ENCODE measurements around the gene RNASET2.
A peak's percentile ranks its signal among the peaks of the same experiment; 100 is the strongest.

Gene RNASET2, protein sequence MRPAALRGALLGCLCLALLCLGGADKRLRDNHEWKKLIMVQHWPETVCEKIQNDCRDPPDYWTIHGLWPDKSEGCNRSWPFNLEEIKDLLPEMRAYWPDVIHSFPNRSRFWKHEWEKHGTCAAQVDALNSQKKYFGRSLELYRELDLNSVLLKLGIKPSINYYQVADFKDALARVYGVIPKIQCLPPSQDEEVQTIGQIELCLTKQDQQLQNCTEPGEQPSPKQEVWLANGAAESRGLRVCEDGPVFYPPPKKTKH

DNA sequence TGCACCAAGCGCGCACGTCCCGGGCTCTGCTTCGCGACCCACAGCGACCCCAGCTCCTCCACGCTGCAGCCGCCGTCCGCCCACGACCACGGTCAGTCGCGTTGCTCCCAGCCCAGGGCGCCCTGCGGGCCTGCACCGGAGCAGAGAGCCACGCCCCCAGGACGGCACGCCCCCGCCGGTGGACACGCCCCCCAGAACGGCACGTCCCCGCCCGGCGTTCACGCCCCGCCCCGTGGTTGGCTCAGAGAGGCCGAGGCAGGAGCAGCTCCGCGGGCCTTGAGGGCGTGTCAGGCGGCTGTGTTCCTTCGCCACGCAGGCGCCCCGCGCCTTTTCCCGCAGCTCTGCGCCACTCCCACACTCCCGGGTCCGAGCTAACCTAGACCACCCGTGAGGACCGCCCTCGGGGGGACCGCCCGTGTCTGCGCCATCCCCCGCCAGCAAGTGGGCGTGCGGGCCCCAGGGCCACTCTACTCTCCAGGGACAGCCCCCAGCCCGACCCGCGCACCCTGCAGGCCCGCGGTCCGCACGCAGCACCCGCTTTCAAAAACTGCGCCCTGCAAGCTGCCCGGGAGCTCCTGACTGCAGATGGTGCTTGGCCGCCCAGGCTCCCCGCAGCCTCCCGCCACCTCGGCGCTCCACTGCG lies at the start of gene RNASET2:
TSS of gene RNASET2 (minus strand) at position 107 of the 643 bp plus-strand sequence. CDS start 368 bp downstream, outside the sequence.
- DNase-seq (ENCODE audit: low read depth) = peak; percentile 99

DNA sequence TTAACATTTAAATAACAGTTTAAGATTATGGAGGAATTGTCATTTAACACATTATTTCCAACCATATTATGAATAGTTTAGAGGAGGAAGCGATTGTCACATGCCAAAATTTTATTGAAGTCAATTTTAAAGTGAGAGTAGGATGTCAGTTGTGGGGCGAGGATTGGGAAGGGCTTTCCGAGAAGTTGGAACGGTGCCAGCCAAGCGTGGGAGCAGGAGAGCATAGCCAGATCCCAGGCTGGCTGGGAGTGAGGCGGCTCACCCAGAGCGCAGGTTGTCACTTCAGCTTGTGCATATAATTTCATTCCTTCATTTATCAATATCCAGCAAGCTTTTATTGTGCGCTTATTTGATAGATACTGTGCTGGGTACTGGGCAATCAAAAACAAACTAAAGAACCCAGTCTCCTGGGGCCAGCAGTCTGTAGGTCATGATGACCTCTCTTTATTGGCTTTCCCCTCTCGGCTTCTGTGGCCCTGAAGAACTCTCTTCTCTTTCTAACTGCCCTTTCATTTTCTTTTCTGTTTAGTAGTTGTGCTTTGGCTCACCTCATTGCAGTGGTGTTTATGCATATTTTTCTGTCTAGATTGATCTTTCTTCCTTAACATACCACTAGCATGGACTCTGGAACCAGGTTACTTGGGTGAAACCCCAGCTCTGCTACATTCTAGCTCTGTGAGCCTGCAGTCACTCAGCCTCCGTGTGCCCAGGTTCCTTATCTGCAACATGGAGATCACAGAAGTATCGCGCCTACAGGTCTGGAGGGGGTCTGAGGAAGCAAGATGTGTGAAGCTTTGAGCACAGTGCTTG lies 49.2 kb upstream of the RNASET2 start:
- DNase-seq (ENCODE audit: low read depth) = no peak

- DNase-seq (ENCODE audit: low read depth) = no peak
Measured at GRCh38 chr6:167000759-167001158, 44.4 kb upstream of the RNASET2 start.

- DNase-seq (ENCODE audit: low read depth) = no peak
Measured at GRCh38 chr6:166999884-167000253, 43.5 kb upstream of the RNASET2 start.

- peak; percentile 81 for DNase-seq (ENCODE audit: low read depth)
Measured at GRCh38 chr6:166999145-166999883, 43.0 kb upstream of the RNASET2 start, which contains the start of gene CEP43. Gene CEP43, plus strand, starts transcription at chr6:166999397. Its CDS starts 16 bp downstream, at chr6:166999413.

DNA sequence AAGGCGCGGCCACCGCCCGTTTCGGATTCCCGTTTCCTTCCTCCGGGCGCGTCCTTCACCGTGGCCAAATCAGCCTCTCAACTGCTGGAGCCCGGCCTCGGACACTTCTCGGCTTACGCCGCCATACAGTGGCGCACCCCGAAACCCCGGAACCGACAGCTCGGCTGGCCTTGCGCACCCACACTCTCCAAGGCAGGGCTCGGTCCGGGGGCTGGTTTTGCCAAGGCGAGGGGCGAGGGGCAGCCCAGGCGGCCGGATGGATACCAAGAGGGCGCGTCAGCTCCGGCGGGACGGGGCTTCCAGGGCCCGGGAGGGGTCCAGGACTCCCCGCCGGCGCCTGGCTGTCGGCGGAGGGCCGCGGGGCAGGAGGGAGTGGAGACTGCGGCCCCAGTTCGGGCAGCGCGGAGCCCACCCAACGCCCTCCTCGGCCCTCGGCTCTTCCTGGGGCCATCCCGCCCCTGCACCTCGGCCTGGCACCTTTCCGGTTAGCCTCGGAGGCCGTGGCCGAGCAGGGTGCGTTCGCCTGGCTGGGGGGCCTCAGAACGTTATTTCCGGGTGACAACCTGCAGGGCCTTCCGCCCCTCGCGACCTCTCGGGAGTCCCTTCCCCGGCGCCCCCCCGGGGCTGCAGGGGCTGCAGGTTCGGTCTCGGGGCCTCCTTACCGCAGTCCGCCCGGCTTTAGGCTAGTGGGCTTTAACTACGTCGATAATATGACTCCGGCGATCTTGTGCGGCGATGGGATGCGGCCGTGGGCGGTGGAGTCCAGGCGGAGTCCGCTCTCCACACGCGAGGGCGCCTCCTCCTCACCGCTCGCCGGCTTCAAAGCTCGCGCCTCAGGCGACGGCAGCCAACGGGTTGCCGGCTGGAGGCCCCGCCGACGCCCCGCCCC lies 42.1 kb upstream of the RNASET2 start:
- DNase-seq (ENCODE audit: low read depth) = peak; percentile 1

- peak; percentile 10 for DNase-seq (ENCODE audit: low read depth)
Measured at GRCh38 chr6:166997768-166998255, 41.5 kb upstream of the RNASET2 start.

DNA sequence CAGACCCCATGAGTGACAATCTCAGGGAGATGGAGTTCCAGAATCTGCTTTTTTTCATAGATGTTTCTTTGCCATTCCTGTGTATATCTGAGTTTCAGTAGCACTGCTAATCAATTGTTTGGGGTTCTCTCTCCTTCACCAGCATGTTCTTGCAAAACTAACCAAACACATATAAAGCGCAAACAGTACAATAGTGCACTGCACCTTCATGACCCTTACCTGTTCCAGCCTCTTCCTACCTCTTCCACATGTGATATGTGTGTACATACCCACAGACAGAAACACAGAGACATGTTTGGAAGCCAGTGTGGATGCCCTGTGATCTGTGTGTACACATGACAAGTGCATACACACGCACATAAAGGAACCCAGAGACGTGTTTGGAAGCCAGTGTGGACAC lies 41.0 kb upstream of the RNASET2 start:
- no peak for DNase-seq (ENCODE audit: low read depth)

DNA sequence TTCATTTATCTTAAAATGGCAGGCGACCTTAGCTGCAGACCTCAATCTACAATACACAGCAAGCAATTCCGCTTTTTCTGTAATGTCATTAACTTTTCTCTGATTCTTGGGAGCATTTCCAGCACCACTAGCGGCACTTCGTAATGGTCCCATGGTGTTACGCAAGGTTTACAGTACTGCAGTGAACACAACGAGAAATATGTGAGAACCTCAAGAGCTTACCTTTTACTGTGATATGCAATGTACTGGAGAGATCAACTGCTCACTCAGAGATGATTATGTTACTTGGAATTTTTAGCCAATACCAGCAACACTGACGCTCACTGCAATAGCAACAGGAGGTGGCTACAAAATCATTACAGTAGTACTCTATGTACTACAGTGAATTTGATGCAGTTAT lies 40.1 kb upstream of the RNASET2 start:
- no peak for DNase-seq (ENCODE audit: low read depth)

DNA sequence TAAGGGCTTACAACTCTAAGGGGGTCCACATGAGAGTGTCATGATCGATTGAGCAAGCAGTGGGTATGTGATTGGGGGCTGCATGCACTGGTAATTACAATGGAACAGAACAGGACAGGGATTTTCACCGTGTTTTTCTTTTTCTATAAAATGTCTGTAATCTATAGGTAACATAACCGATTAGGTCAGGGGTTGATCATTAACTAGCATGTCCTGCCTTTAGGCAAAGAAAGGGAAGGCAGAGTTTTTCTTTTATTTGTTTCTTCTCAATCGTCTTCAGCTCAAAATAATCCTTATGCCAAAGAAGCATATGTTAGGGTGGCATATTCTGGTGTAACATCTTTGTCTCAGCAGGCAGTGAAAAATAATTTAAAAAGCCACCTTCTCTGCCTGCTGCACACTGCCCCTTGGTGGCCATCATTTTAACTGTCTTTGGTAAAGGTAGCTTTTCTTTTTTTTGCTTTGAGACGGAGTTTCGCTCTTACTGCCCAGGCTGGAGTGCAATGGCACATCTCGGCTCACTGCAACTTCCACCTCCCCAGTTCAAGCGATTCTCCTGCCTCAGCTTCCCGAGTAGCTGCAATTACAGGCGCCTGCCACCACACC lies 33.2 kb upstream of the RNASET2 start:
- peak; percentile 38 for DNase-seq (ENCODE audit: low read depth)

DNA sequence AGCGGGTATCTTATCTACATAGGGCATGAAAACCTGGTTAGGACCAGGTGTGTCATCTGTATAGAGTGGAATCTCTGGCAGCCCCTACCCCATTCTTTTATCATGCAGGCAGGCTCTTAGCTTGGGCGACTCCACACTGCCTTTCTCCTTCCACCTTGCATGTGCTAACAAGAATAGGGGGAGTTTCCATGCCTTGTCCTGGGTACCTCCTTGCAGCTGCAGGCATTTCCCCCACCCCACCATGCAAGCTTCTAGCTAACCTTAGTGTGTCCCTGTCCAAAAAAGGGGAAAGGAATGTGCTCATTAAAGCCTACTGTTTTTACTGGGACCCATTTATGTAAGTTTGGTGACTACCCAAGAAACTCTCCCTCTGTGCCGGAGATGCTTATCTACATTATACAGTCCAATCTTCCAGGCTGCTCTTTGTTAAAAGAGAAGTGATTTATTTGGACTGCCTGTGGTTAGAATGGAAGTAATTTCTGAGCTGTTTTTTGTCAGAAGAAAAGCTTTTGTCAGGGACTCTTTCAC lies 32.4 kb upstream of the RNASET2 start:
- DNase-seq (ENCODE audit: low read depth) = no peak

DNA sequence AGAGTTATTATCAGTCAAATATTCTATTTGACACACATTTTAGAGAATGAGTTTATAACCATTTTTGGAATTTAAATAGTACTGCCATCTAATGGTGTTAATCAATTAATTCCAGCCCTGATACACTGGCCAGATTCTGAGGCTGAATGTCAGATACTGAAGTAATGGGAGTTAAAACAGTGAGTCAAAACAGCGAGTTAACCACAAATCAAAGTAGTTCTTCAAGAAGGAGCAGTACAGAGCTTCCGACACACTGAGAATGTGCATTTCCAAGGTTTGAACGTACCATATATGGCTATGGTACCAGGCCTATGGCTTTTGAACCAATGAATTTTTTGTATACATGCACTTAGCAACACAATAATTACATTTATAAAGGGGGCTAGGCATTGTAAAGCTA lies 31.6 kb upstream of the RNASET2 start:
- no peak for DNase-seq (ENCODE audit: low read depth)

GRCh38 chr6:166987448-166987847 lies 31.1 kb upstream of the RNASET2 start:
- no peak for DNase-seq (ENCODE audit: low read depth)

DNA sequence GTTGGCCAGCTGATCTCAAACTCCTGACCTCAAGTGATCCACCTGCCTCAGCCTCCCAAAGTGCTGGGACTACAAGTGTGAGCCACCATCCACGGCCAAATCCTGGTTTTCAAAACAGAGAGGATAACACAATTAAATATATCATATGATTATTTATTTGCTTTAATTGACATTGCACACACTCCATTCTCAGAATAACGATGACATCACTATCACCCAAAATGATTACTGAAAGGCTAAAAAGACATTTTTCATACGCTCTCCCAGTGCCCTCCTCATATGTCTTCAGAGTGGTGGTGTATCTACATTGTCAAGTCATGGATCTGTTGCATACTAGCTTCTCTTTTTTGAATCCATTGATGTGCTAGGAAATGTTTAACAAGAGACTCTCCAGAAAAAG lies 24.4 kb upstream of the RNASET2 start:
- no peak for DNase-seq (ENCODE audit: low read depth)

DNA sequence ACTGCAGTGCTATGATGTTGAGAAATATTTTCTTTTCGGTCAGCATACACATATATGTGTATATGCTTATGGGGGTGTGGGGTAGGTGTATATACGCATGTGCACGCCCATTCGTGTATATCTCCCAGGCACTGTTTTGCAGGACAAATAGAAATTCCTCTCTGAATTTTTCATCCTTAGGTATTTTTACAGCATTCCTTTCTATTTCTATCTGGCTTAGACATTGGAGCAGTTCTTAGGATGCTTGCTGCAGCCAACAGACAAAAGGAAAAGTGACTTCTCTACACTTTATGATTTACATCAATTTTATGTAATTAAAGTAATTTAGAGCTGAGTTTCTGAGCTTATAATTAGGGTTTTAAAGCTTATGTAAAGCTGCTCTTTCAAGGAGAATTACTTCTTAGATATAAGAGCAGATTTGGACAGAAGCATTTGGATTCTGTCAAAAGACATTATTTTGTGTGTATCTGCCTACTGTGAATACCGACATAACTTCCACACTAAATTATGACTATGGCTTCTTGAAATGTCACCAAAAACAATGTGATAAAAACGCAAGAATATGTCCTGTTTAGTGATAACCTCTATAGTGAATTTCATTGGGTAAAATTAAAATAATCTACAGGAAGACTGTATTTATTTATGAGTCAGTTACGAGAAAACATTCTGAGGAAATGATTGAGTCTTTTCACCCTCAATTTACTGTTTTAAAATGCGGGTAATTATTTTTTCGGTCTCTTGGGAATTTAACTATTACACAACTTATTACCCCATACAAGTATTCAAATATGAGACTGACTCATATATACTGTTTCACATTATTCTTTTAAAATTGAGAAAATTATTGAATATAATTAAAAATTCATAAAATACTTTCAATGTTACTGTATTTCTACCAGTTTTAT lies 21.5 kb upstream of the RNASET2 start:
- DNase-seq (ENCODE audit: low read depth) = no peak

GRCh38 chr6:166976636-166977035 lies 20.3 kb upstream of the RNASET2 start:
- DNase-seq (ENCODE audit: low read depth) = no peak

DNA sequence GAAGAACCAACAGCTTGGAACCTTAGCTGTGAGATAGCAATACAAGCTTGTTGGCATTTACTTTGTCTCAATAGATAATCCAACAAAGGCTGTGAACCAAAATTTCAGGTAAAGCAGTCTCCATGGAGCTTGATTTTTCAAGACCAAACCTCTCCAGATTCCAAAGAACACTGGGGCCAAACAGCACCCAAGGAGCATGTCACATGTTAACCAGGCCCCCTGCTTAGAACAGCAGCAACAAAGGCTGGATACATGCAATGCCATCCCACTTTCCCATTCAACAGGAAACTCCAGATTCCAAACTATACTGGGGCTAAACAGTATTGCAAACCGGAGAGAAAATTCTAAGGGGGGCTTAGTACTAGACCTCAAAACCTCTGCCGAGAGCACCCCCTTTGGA lies 15.8 kb upstream of the RNASET2 start:
- DNase-seq (ENCODE audit: low read depth) = no peak

DNA sequence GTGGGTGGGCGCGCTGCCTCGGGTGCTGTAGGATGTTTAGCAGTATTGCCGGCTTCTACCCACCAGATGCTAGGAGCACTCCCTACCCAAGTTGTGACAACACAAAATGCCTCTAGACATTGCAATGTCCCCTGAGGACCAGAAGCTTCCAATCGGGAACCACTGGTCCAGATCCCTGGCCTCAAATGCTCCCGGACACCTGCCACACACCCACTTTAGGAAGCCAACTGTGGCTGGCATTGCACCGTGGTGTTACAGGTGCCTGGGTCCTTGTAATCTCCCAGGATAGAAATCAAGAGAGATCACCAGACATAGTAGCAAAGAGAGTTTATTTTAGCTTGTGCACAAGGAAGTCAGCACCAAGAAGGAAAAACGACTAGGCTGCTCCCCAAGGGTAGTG lies 14.9 kb upstream of the RNASET2 start:
- DNase-seq (ENCODE audit: low read depth) = no peak

DNA sequence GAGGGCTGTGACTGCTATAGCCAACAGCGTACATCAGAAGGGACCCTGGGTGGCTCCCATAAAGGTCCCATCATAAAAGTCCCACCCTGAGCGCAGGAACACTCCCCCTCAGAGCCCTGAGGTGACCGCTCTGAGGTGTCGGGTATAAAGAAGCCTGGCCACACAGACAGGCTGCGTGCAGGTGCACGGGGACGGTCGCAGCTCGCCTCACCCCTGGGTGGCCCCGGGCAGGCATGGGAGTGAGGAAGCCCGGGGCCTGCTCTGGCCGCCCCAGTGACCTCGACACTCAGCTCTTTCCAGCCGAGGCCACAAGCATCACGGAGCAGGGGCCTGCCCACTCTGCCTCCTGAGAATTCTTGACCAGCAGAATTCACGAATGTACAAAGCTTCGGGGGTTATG lies 14.4 kb upstream of the RNASET2 start:
- DNase-seq (ENCODE audit: low read depth) = no peak

Data from activated T-cell treated with anti-CD3 and anti-CD28 coated beads for 1 hour (primary cell).